ENCODE measurements around the gene BRAT1. TPM values are rescaled to one million over a fixed set of nuclear protein-coding genes. Genes with fewer than 3 reads are reported as not detected.

BRAT1 gene
- total RNA-seq, 1 experiment from 2014 or later: 50.0 TPM

GRCh38 chr7:2493205-2494164, 61.8 kb downstream of the BRAT1 start:
- ATAC-seq (no peak), DNase-seq (ENCODE audit: low spot score) (no peak)
- Mint-ChIP-seq H3K4me3 (no peak overlapping the region), H3K4me1 (peaks cover 23% of the 10 kb centered on the region), H3K27me3 (ENCODE audit: low read depth) (no peaks in the 10 kb centered on the region), H3K36me3 (no peaks in the 10 kb centered on the region), H3K9me3 (peaks cover 9% of the 10 kb centered on the region), H3K27ac (no peak overlapping the region)
- TF ChIP-seq ZNF121 (CRISPR knock-in tag; IDR thresholded peaks at IDR 0.05): no peak
- TF ChIP-seq ZNF138 (CRISPR knock-in tag; conservative IDR thresholded peaks at IDR 0.05): no peak
- TF ChIP-seq NFE2L1 (CRISPR knock-in tag; IDR thresholded peaks at IDR 0.05): no peak
- TF ChIP-seq RORB (CRISPR knock-in tag; IDR thresholded peaks at IDR 0.05): no peak
- TF ChIP-seq GRHL2 (CRISPR knock-in tag; IDR thresholded peaks at IDR 0.05; ENCODE audit: insufficient replicate concordance, severe bottlenecking): no peak
- no peak for TF ChIP-seq EMX1 (CRISPR knock-in tag; IDR thresholded peaks at IDR 0.05)
- TF ChIP-seq, protein P1, sequence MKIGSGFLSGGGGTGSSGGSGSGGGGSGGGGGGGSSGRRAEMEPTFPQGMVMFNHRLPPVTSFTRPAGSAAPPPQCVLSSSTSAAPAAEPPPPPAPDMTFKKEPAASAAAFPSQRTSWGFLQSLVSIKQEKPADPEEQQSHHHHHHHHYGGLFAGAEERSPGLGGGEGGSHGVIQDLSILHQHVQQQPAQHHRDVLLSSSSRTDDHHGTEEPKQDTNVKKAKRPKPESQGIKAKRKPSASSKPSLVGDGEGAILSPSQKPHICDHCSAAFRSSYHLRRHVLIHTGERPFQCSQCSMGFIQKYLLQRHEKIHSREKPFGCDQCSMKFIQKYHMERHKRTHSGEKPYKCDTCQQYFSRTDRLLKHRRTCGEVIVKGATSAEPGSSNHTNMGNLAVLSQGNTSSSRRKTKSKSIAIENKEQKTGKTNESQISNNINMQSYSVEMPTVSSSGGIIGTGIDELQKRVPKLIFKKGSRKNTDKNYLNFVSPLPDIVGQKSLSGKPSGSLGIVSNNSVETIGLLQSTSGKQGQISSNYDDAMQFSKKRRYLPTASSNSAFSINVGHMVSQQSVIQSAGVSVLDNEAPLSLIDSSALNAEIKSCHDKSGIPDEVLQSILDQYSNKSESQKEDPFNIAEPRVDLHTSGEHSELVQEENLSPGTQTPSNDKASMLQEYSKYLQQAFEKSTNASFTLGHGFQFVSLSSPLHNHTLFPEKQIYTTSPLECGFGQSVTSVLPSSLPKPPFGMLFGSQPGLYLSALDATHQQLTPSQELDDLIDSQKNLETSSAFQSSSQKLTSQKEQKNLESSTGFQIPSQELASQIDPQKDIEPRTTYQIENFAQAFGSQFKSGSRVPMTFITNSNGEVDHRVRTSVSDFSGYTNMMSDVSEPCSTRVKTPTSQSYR (CRISPR knock-in tag; IDR thresholded peaks at IDR 0.05): no peak
- no peak for TF ChIP-seq CREM (CRISPR knock-in tag; IDR thresholded peaks at IDR 0.05)
- TF ChIP-seq ZNF317 (CRISPR knock-in tag; IDR thresholded peaks at IDR 0.05; ENCODE audit: borderline replicate concordance, low read depth): no peak
- ChIA-PET POLR2A (interaction anchor here (0.5 kb wide), 1 partner anchor 52 kb away, joined by 4 read pairs; no protein-coding TSS in a partner anchor), CTCF (interaction anchor here (0.7 to 0.8 kb wide), 2 partner anchors 25 to 42 kb away, joined by 3 to 6 read pairs; no protein-coding TSS in a partner anchor)

DNA sequence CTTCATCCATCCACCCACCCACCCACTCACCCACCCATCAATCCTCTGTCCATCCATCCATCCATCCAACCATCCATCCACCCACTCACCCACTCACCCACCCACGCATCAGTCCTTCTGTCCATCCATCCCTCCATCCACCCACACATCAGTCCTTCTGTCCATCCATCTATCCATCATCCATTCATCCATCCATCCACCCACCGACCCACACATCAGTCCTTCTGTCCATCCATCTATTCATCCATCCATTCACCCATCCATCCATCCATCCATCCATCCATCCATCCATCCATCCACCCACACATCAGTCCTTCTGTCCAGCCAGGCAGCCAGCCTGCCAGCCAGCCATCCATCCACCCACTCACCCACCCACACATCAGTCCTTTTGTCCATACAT, 63.3 kb downstream of the BRAT1 start:
- H3K27me3 Mint-ChIP-seq (ENCODE audit: low read depth): no peaks in the 10 kb centered on the region
- no peak overlapping the region for H3K4me3 Mint-ChIP-seq
- ATAC-seq (no peak), DNase-seq (ENCODE audit: low spot score) (no peak)
- peaks cover 14% of the 10 kb centered on the region; the same call in 1 of the 2 replicates for H3K4me1 Mint-ChIP-seq
- CTCF ChIA-PET: no interaction called here
- H3K36me3 Mint-ChIP-seq: no peaks in the 10 kb centered on the region
- H3K27ac Mint-ChIP-seq: no peak overlapping the region
- POLR2A ChIA-PET: no interaction called here
- peaks cover 9% of the 10 kb centered on the region for H3K9me3 Mint-ChIP-seq
- TF ChIP-seq, protein P2, sequence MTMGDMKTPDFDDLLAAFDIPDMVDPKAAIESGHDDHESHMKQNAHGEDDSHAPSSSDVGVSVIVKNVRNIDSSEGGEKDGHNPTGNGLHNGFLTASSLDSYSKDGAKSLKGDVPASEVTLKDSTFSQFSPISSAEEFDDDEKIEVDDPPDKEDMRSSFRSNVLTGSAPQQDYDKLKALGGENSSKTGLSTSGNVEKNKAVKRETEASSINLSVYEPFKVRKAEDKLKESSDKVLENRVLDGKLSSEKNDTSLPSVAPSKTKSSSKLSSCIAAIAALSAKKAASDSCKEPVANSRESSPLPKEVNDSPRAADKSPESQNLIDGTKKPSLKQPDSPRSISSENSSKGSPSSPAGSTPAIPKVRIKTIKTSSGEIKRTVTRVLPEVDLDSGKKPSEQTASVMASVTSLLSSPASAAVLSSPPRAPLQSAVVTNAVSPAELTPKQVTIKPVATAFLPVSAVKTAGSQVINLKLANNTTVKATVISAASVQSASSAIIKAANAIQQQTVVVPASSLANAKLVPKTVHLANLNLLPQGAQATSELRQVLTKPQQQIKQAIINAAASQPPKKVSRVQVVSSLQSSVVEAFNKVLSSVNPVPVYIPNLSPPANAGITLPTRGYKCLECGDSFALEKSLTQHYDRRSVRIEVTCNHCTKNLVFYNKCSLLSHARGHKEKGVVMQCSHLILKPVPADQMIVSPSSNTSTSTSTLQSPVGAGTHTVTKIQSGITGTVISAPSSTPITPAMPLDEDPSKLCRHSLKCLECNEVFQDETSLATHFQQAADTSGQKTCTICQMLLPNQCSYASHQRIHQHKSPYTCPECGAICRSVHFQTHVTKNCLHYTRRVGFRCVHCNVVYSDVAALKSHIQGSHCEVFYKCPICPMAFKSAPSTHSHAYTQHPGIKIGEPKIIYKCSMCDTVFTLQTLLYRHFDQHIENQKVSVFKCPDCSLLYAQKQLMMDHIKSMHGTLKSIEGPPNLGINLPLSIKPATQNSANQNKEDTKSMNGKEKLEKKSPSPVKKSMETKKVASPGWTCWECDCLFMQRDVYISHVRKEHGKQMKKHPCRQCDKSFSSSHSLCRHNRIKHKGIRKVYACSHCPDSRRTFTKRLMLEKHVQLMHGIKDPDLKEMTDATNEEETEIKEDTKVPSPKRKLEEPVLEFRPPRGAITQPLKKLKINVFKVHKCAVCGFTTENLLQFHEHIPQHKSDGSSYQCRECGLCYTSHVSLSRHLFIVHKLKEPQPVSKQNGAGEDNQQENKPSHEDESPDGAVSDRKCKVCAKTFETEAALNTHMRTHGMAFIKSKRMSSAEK (CRISPR knock-in tag; IDR thresholded peaks at IDR 0.05; ENCODE audit: borderline replicate concordance): no peak
- TF ChIP-seq TP53 (CRISPR knock-in tag; IDR thresholded peaks at IDR 0.05) (no peak), ZNF423 (CRISPR knock-in tag; IDR thresholded peaks at IDR 0.05) (no peak)

DNA sequence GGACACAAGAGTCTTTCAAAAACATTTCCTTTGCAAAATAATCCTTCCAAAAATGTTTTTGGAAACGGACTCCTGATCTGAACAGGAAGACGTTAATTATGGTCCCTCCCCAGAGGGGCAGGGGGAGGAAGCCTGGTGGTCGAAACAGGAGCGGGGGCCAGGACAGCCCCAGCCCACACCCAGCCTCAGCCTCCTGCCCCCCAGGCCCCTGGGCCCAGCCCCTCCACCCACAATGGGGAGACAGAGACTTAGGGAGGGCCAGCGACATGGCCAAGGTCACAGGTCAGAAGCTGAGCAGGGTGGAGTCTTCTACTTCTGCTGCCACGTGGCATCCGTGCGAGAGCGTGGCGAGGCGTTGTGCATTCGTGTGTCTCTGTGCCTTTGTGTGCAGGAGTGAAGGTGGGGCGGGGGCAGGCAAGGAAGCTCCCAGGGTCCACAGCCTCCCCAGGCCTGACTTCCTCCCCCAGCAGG, 65.1 kb downstream of the BRAT1 start:
- POLR2A ChIA-PET: no interaction called here
- Mint-ChIP-seq H3K36me3 (no peaks in the 10 kb centered on the region), H3K27ac (no peak overlapping the region), H3K9me3 (peaks cover 9% of the 10 kb centered on the region), H3K4me3 (no peak overlapping the region), H3K4me1 (peaks cover 9% of the 10 kb centered on the region; the same call in 1 of the 2 replicates), H3K27me3 (ENCODE audit: low read depth) (no peaks in the 10 kb centered on the region)
- no peak for ATAC-seq
- DNase-seq (ENCODE audit: low spot score): no peak
- CTCF ChIA-PET: no interaction called here
- TF ChIP-seq ETV6 (CRISPR knock-in tag; IDR thresholded peaks at IDR 0.05) (no peak), NR1H2 (CRISPR knock-in tag; IDR thresholded peaks at IDR 0.05) (no peak), ZNF138 (CRISPR knock-in tag; conservative IDR thresholded peaks at IDR 0.05) (no peak), MXD4 (CRISPR knock-in tag; IDR thresholded peaks at IDR 0.05; ENCODE audit: borderline replicate concordance) (no peak)
- TF ChIP-seq, protein P3, sequence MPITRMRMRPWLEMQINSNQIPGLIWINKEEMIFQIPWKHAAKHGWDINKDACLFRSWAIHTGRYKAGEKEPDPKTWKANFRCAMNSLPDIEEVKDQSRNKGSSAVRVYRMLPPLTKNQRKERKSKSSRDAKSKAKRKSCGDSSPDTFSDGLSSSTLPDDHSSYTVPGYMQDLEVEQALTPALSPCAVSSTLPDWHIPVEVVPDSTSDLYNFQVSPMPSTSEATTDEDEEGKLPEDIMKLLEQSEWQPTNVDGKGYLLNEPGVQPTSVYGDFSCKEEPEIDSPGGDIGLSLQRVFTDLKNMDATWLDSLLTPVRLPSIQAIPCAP (CRISPR knock-in tag; IDR thresholded peaks at IDR 0.05): no peak
- TF ChIP-seq, protein P4, sequence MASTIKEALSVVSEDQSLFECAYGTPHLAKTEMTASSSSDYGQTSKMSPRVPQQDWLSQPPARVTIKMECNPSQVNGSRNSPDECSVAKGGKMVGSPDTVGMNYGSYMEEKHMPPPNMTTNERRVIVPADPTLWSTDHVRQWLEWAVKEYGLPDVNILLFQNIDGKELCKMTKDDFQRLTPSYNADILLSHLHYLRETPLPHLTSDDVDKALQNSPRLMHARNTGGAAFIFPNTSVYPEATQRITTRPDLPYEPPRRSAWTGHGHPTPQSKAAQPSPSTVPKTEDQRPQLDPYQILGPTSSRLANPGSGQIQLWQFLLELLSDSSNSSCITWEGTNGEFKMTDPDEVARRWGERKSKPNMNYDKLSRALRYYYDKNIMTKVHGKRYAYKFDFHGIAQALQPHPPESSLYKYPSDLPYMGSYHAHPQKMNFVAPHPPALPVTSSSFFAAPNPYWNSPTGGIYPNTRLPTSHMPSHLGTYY (CRISPR knock-in tag; IDR thresholded peaks at IDR 0.05): no peak
- TF ChIP-seq, protein P2 (CRISPR knock-in tag; IDR thresholded peaks at IDR 0.05; ENCODE audit: borderline replicate concordance): no peak

Data from WTC11 (cell line).